H1 (cell line): ENCODE data around the gene ZRANB3. TPM values are rescaled to one million over a fixed set of nuclear protein-coding genes. Genes with fewer than 3 reads are reported as not detected.

ENCODE experiments used
- CTCF ChIA-PET: fragments of 300-600 bp; sonication (Branson Sonifier 250); formaldehyde crosslinking; loops from one replicate; lab custom pipeline; 2021; ENCODE audit not compliant: partially characterized antibody; lab: Charles Lee
- POLR2A ChIA-PET: fragments of 300-600 bp; sonication (Branson Sonifier 250); formaldehyde crosslinking; loops from one replicate; lab custom pipeline; 2021; ENCODE audit warnings: inconsistent platforms; ENCODE audit not compliant: partially characterized antibody; lab: Charles Lee
- DNase-seq, 2 experiments: peaks; one replicate each; pipeline versions ENCODE4 v3.0.0 to v3.0.0-alpha.2; 2010 to 2022; ENCODE audit warnings: low spot score in 2 of 2, low read depth in 1 of 2, mixed read lengths in 1 of 2
- FAIRE-seq: peaks from 2 replicates; lab custom pipeline; 2011; peaks lifted over from hg19 to GRCh38; lab: Jason Lieb, UNC
- H2AFZ ChIP-seq: 2 replicates; pipeline ENCODE4 v1.8.1; 2012; ENCODE audit warnings: low read length, inconsistent platforms
- H2AK5ac ChIP-seq: 2 replicates; pipeline ENCODE4 v1.6.1; 2013; ENCODE audit warnings: low read depth, low read length
- H2BK120ac ChIP-seq: replicated peaks from 2 replicates; pipeline ENCODE3; 2013; ENCODE audit warnings: low read depth, low read length, inconsistent platforms
- H2BK12ac ChIP-seq: 2 replicates; pipeline ENCODE4 v1.6.1; 2013; ENCODE audit warnings: low read depth, low read length
- H2BK15ac ChIP-seq: 2 replicates; pipeline ENCODE4 v1.6.1; 2013; ENCODE audit warnings: low read length
- H2BK20ac ChIP-seq: 2 replicates; pipeline ENCODE4 v1.6.1; 2013; ENCODE audit warnings: low read length
- H2BK5ac ChIP-seq: 2 replicates; pipeline ENCODE4 v1.6.1; 2013; ENCODE audit warnings: low read depth, low read length
- H3K14ac ChIP-seq: 2 replicates; pipeline ENCODE4 v1.6.1; 2013; ENCODE audit warnings: inconsistent platforms; ENCODE audit not compliant: insufficient read length
- H3K18ac ChIP-seq: 2 replicates; pipeline ENCODE4 v1.6.1; 2013; ENCODE audit warnings: low read length; ENCODE audit errors: extremely low read depth
- H3K23ac ChIP-seq: 2 replicates; pipeline ENCODE4 v1.6.1; 2013; ENCODE audit warnings: inconsistent platforms; ENCODE audit not compliant: insufficient read length
- H3K23me2 ChIP-seq: 2 replicates; pipeline ENCODE4 v1.6.1; 2013; ENCODE audit warnings: low read depth, low read length
- H3K27ac ChIP-seq: 2 replicates; pipeline ENCODE4 v1.6.1; 2011; ENCODE audit warnings: low read depth, low read length, inconsistent platforms
- H3K27me3 ChIP-seq, 4 experiments: replicated peaks in 1 of 4; 1 replicate in 1 of 4; 2 replicates in 3 of 4; pipeline versions ENCODE4 v1.6.1 to v1.8.1; 2011 to 2013; ENCODE audit warnings: low read length in 3 of 4, mild to moderate bottlenecking in 3 of 4, inconsistent platforms in 2 of 4, mixed read lengths in 2 of 4, moderate library complexity in 1 of 4; ENCODE audit not compliant: control insufficient read depth in 3 of 4, insufficient read depth in 3 of 4; ENCODE audit errors: extremely low read depth in 1 of 4
- H3K36me3 ChIP-seq, 4 experiments: 2 replicates each; pipeline versions ENCODE4 v1.6.1 to v1.8.1; 2011 to 2013; ENCODE audit warnings: mild to moderate bottlenecking in 4 of 4, low read length in 3 of 4, moderate library complexity in 2 of 4, control low read depth in 1 of 4, inconsistent platforms in 1 of 4; ENCODE audit not compliant: insufficient read depth in 4 of 4, control insufficient read depth in 2 of 4
- H3K4ac ChIP-seq: replicated peaks from 2 replicates; pipeline ENCODE3; 2013; ENCODE audit warnings: low read length, low read depth, mixed read lengths, inconsistent platforms; ENCODE audit not compliant: insufficient read length
- H3K4me1 ChIP-seq, 4 experiments: replicated peaks in 1 of 4; 1 replicate in 1 of 4; 2 replicates in 3 of 4; pipeline versions ENCODE4 v1.6.1 to v1.8.1; 2011 to 2013; ENCODE audit warnings: low read length in 3 of 4, inconsistent platforms in 2 of 4, mixed read lengths in 1 of 4; ENCODE audit not compliant: insufficient read depth in 4 of 4, control insufficient read depth in 3 of 4
- H3K4me2 ChIP-seq, 2 experiments: 2 replicates each; pipeline versions ENCODE4 v1.6.1 to v1.8.1; 2011 to 2013; ENCODE audit warnings: low read depth in 2 of 2, low read length in 2 of 2, control low read depth in 1 of 2, inconsistent platforms in 1 of 2, mild to moderate bottlenecking in 1 of 2; ENCODE audit not compliant: insufficient read depth in 1 of 2
- H3K4me3 ChIP-seq, 4 experiments: fragments of 200-600, 300-600 bp in 1 of 4; sonication (generic), shearing (Covaris generic), sonication (Bioruptor Twin) in 1 of 4; 2 replicates each; pipeline versions ENCODE4 v1.5.1 to v1.8.1; 2011 to 2016; ENCODE audit warnings: low read length in 4 of 4, low read depth in 3 of 4, control low read depth in 2 of 4, inconsistent platforms in 2 of 4, mild to moderate bottlenecking in 2 of 4, mixed read lengths in 1 of 4, moderate library complexity in 1 of 4; ENCODE audit not compliant: insufficient read depth in 2 of 4; ENCODE audit errors: extremely low read depth in 1 of 4
- H3K56ac ChIP-seq: replicated peaks from 2 replicates; pipeline ENCODE3; 2013; ENCODE audit warnings: low read depth, mild to moderate bottlenecking, mixed read lengths, low read length, inconsistent platforms; ENCODE audit not compliant: insufficient read length
- H3K79me1 ChIP-seq: 2 replicates; pipeline ENCODE4 v1.6.1; 2013; ENCODE audit warnings: low read depth, low read length, control low read depth
- H3K79me2 ChIP-seq, 2 experiments: 2 replicates each; pipeline versions ENCODE4 v1.6.1 to v1.8.1; 2012 to 2013; ENCODE audit warnings: low read length in 2 of 2, mild to moderate bottlenecking in 2 of 2, inconsistent platforms in 1 of 2; ENCODE audit not compliant: insufficient read depth in 2 of 2, control insufficient read depth in 1 of 2
- H3K9ac ChIP-seq, 4 experiments: replicated peaks in 1 of 4; 1 replicate in 1 of 4; 2 replicates in 3 of 4; pipeline versions ENCODE4 v1.6.1 to v1.8.1; 2011 to 2013; ENCODE audit warnings: low read depth in 3 of 4, low read length in 3 of 4, control low read depth in 2 of 4, mild to moderate bottlenecking in 2 of 4, moderate library complexity in 2 of 4, inconsistent platforms in 1 of 4; ENCODE audit errors: extremely low read depth in 1 of 4
- H3K9me3 ChIP-seq, 2 experiments: 2 replicates each; pipeline versions ENCODE4 v1.6.1 to v1.8.1; 2012 to 2013; ENCODE audit warnings: mild to moderate bottlenecking in 2 of 2, moderate library complexity in 2 of 2, control low read depth in 1 of 2, inconsistent platforms in 1 of 2, low read depth in 1 of 2, low read length in 1 of 2, mixed read lengths in 1 of 2; ENCODE audit not compliant: insufficient read depth in 2 of 2
- H4K20me1 ChIP-seq, 2 experiments: replicated peaks in 1 of 2; 2 replicates each; pipeline versions ENCODE3 to v1.8.1; 2011 to 2013; ENCODE audit warnings: inconsistent platforms in 2 of 2, low read length in 2 of 2, mild to moderate bottlenecking in 1 of 2; ENCODE audit not compliant: insufficient read depth in 2 of 2, control insufficient read depth in 1 of 2
- H4K5ac ChIP-seq: 2 replicates; pipeline ENCODE4 v1.6.1; 2013; ENCODE audit warnings: low read length, low read depth, mixed read lengths, inconsistent platforms; ENCODE audit not compliant: insufficient read length
- H4K8ac ChIP-seq: 2 replicates; pipeline ENCODE4 v1.8.0; 2013; ENCODE audit warnings: mild to moderate bottlenecking, moderate library complexity, low read length, inconsistent platforms; ENCODE audit not compliant: insufficient read depth; ENCODE audit errors: extremely low read depth
- H4K91ac ChIP-seq: replicated peaks from 2 replicates; pipeline ENCODE3; 2013; ENCODE audit warnings: low read length, mixed read lengths, inconsistent platforms; ENCODE audit not compliant: insufficient read length
- BACH1 ChIP-seq: IDR thresholded peaks from 2 replicates; pipeline ENCODE4 v1.6.1; 2012; ENCODE audit warnings: low read length, improper control_type of control experiment
- CHD2 ChIP-seq: IDR thresholded peaks from 2 replicates; pipeline ENCODE4 v1.6.1; 2012; ENCODE audit warnings: low read length, improper control_type of control experiment
- CTCF ChIP-seq, 3 experiments: IDR thresholded peaks; 1 replicate in 2 of 3; 2 replicates in 1 of 3; pipeline versions ENCODE4 v1.5.1 to v1.6.1; 2011; ENCODE audit warnings: low read length in 3 of 3, mild to moderate bottlenecking in 3 of 3, inconsistent platforms in 2 of 3, low read depth in 1 of 3, moderate library complexity in 1 of 3; ENCODE audit not compliant: insufficient read depth in 1 of 3; ENCODE audit errors: control extremely low read depth in 1 of 3
- EP300 ChIP-seq, 2 experiments: IDR thresholded peaks; 1 replicate in 1 of 2; 2 replicates in 1 of 2; pipeline ENCODE4 v1.6.1; 2011 to 2012; ENCODE audit warnings: low read depth in 2 of 2, low read length in 2 of 2, mild to moderate bottlenecking in 2 of 2, borderline replicate concordance in 1 of 2, inconsistent platforms in 1 of 2, moderate library complexity in 1 of 2
- EZH2 ChIP-seq: fragments of 200-600 bp; sonication (generic); IDR thresholded peaks from 2 replicates; pipeline ENCODE4 v1.7.1; 2012; ENCODE audit warnings: low read depth, mild to moderate bottlenecking, moderate library complexity, low read length, inconsistent platforms; ENCODE audit not compliant: severe bottlenecking
- HDAC2 ChIP-seq, 2 experiments: fragments of 300-600 bp in 1 of 2; sonication (generic) in 1 of 2; IDR thresholded peaks; 2 replicates each; pipeline ENCODE4 v1.6.1; 2011 to 2012; ENCODE audit warnings: low read depth in 2 of 2, low read length in 2 of 2, mild to moderate bottlenecking in 2 of 2, moderate library complexity in 2 of 2, borderline replicate concordance in 1 of 2, inconsistent platforms in 1 of 2
- JUND ChIP-seq: IDR thresholded peaks from 2 replicates; pipeline ENCODE4 v1.6.1; 2011; ENCODE audit warnings: mild to moderate bottlenecking, improper control_type of control experiment, low read length
- RBBP5 ChIP-seq: IDR thresholded peaks from 2 replicates; pipeline ENCODE4 v1.7.1; 2012; ENCODE audit warnings: low read depth, mild to moderate bottlenecking, inconsistent platforms, low read length, moderate library complexity, borderline replicate concordance
- SIN3A ChIP-seq, 2 experiments: IDR thresholded peaks in 1 of 2; conservative IDR thresholded peaks in 1 of 2; 2 replicates each; pipeline ENCODE4 v1.6.1; 2011 to 2012; ENCODE audit warnings: low read length in 2 of 2, improper control_type of control experiment in 1 of 2, low read depth in 1 of 2, mild to moderate bottlenecking in 1 of 2
- SIRT6 ChIP-seq: IDR thresholded peaks from one replicate; pipeline ENCODE4 v1.7.1; 2012; ENCODE audit warnings: low read length, inconsistent platforms
- SP4 ChIP-seq: IDR thresholded peaks from 2 replicates; pipeline ENCODE4 v1.6.1; 2012; ENCODE audit warnings: low read length, inconsistent platforms
- WGBS, 2 experiments: shearing (Covaris generic) in 1 of 2; methylation state at CpG; one replicate each; pipeline versions ENCODE4 v1.1.6 to v1.1.7; 2013 to 2015; ENCODE audit warnings: low lambda C conversion rate in 2 of 2, mixed read lengths in 2 of 2, inconsistent platforms in 1 of 2, low coverage in 1 of 2, missing lambda C conversion rate in 1 of 2; ENCODE audit not compliant: insufficient replicate concordance in 2 of 2, insufficient coverage in 1 of 2, insufficient read length in 1 of 2; ENCODE audit errors: extremely low coverage in 1 of 2, missing lambda C conversion rate in 1 of 2; 5-methylcytosine and 5-hydroxymethylcytosine counted together
- polyA plus RNA-seq, 7 experiments: library from polyadenylated mRNA; depleted of rRNA in 3 of 7; stranded (reverse) in 5 of 7; unstranded in 2 of 7; fragments of >200 nt in 5 of 7; fragments of 200-250 nt in 2 of 7; gene quantifications; 1 replicate in 5 of 7; 2 replicates in 1 of 7; 4 replicates in 1 of 7; pipeline versions ENCODE4 v1.2.1 to v1.2.3, GENCODE V29; 2011 to 2013; ENCODE audit warnings: missing spikeins in 2 of 7, mixed read lengths in 2 of 7
- total RNA-seq: library from RNA; stranded (reverse); fragmentation: NEBNext Ultra II Directional; extraction: Animal tissue kit (Norgen Biotek cat#: 25700); gene quantifications from 2 replicates; pipeline ENCODE4 v1.2.1, GENCODE V29; 2021

ZRANB3 gene
- total and polyA plus RNA-seq, 2 of the 8 experiments (the other 6 are each of a cell fraction or from before 2014, with no cell fraction given): 4.5 to 19.3 TPM

DNA sequence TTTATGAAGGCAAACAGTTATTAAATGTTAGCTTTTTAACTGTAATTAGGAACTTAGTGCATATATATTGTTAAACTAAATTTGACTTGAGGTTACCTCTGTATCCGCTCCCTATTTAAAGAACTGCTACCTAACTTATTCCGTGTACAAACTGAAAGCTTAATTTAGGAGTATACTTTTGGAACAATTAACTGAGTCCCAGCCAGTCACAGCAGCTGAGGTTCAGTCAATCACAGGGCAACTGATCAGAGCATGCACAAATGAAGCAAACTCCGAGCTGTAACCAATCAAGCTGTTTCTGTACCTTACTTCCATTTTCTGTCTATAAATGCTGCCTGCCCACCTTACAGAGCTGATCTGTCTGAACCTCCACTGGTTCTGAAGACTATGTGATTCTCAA is 417.7 kb downstream of the ZRANB3 start:
- no peaks in the 10 kb centered on the region for H3K4me1 ChIP-seq
- CTCF ChIA-PET: interaction anchor here (0.6 to 1.2 kb wide), 4 partner anchors 73 to 1333 kb away, joined by 3 read pairs; no protein-coding TSS in a partner anchor
- TF ChIP-seq JUND: no peak
- no peak for TF ChIP-seq RBBP5
- no peak for TF ChIP-seq EP300 (IDR thresholded peaks at IDR 0.05; ENCODE audit: borderline replicate concordance in 1 of 2, low read depth in 2 of 2, low read length in 2 of 2)
- no peak for TF ChIP-seq BACH1
- no peak for TF ChIP-seq CHD2
- no peak for TF ChIP-seq SIN3A (conservative IDR thresholded peaks at IDR 0.05 in 1 of 2, IDR thresholded peaks at IDR 0.05 in 1 of 2; ENCODE audit: low read depth in 1 of 2, low read length in 2 of 2)
- no peak for TF ChIP-seq EZH2
- TF ChIP-seq SIRT6: no peak
- no peak for TF ChIP-seq CTCF (IDR thresholded peaks at IDR 0.05; ENCODE audit: control extremely low read depth in 1 of 3, insufficient read depth in 1 of 3, low read depth in 1 of 3, low read length in 3 of 3)
- no peak for TF ChIP-seq HDAC2 (IDR thresholded peaks at IDR 0.05; ENCODE audit: borderline replicate concordance in 1 of 2, low read depth in 2 of 2, low read length in 2 of 2)
- TF ChIP-seq SP4: no peak

More for the DNA sequence above, 417.7 kb downstream of the ZRANB3 start:
- no peaks in the 10 kb centered on the region for H3K9me3 ChIP-seq
- POLR2A ChIA-PET: interaction anchor here (0.6 kb wide), 1 partner anchor 393 kb away, joined by 3 read pairs; no protein-coding TSS in a partner anchor
- no peak overlapping the region for H2BK15ac ChIP-seq
- no peak overlapping the region for H4K91ac ChIP-seq
- no peaks in the 10 kb centered on the region; the same call in 1 of the 2 replicates for H3K23me2 ChIP-seq
- H3K27me3 ChIP-seq: no peaks in the 10 kb centered on the region
- no peak overlapping the region for H3K56ac ChIP-seq
- H2BK5ac ChIP-seq: no peak overlapping the region
- H3K14ac ChIP-seq: no peak overlapping the region
- H3K27ac ChIP-seq: no peak overlapping the region
- H3K79me1 ChIP-seq: no peaks in the 10 kb centered on the region
- no peak overlapping the region for H2BK20ac ChIP-seq
- H4K8ac ChIP-seq: no peak overlapping the region
- DNase-seq (no peak), FAIRE-seq (no peak)
- H2AFZ ChIP-seq: no peak overlapping the region
- no peak overlapping the region for H3K4me3 ChIP-seq
- H3K36me3 ChIP-seq: peaks cover 0 to 7% (median 2%) of the 10 kb centered on the region in 4 experiments; a peak in 6 of 8 replicates
- no peak overlapping the region for H2AK5ac ChIP-seq
- H3K4ac ChIP-seq: no peak overlapping the region
- no peak overlapping the region for H3K23ac ChIP-seq
- H3K79me2 ChIP-seq: no peaks in the 10 kb centered on the region
- no peak overlapping the region for H4K5ac ChIP-seq
- H2BK120ac ChIP-seq: no peak overlapping the region
- H3K9ac ChIP-seq: no peak overlapping the region
- no peak overlapping the region for H3K4me2 ChIP-seq
- H4K20me1 ChIP-seq: peaks cover 0 to 2% of the 10 kb centered on the region in 2 experiments
- WGBS, 2 experiments: 92% methylated on average over 3 of the region's 3 CpGs; no CpG with 5 or more reads in 1 of the 2 experiments
- no peak overlapping the region for H2BK12ac ChIP-seq
- no peak overlapping the region for H3K18ac ChIP-seq
